ENCODE results near the gene CD40. TPM values are rescaled to one million over a fixed set of nuclear protein-coding genes. Genes with fewer than 3 reads are reported as not detected.

The CD40 gene
- total RNA-seq, 1 donor from 2014 or later: 1.5 TPM

DNA sequence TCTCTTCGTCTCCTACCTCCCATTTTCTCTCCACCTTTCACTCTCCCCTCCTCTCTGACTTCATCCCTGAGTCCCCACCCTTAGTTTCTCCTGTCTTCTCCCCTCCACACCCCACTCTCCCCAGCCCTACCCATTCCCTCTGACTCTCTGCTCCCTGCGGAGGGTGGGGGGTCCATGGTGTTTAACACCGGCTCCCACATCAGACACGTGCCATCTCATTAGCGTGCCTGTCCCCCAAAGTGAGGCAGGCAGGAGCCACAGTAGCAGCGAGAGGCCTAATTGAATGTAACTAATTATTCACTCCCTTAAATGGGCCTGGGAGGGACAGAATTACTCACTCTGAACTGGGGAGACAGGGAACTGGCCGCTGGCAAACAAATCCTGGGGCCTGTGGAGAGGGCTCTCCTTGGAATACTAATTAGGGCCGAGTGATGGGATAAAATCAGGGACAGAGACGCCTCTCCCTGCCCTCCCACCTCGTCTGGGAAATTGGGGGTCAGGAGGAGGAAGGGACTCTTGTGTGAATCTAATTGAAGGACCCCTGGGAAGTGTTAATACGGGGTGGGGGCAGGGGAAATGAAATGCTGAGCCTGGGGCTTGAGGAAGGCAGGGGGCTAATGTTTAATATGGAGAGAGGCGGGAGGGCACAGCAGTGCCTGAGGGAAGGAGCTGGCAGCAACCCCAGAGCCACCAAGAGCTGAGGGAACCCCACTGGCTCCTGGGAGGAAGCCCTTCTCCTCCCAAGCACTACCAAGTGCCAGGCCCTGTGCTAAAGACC lies 17.9 kb downstream of the CD40 start:
- Mint-ChIP-seq H3K27me3 (peaks cover 61% of the 10 kb centered on the region), H3K27ac (no peak overlapping the region), H3K36me3 (no peaks in the 10 kb centered on the region), H3K9me3 (no peaks in the 10 kb centered on the region), H3K4me1 (ENCODE audit: unreplicated experiment) (peaks cover 5% of the 10 kb centered on the region), H3K4me3 (no peak overlapping the region)
- no peak for DNase-seq (ENCODE audit: extremely low spot score, unreplicated experiment)
- TF ChIP-seq, protein P1, sequence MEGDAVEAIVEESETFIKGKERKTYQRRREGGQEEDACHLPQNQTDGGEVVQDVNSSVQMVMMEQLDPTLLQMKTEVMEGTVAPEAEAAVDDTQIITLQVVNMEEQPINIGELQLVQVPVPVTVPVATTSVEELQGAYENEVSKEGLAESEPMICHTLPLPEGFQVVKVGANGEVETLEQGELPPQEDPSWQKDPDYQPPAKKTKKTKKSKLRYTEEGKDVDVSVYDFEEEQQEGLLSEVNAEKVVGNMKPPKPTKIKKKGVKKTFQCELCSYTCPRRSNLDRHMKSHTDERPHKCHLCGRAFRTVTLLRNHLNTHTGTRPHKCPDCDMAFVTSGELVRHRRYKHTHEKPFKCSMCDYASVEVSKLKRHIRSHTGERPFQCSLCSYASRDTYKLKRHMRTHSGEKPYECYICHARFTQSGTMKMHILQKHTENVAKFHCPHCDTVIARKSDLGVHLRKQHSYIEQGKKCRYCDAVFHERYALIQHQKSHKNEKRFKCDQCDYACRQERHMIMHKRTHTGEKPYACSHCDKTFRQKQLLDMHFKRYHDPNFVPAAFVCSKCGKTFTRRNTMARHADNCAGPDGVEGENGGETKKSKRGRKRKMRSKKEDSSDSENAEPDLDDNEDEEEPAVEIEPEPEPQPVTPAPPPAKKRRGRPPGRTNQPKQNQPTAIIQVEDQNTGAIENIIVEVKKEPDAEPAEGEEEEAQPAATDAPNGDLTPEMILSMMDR (conservative IDR thresholded peaks at IDR 0.05): no peak

DNA sequence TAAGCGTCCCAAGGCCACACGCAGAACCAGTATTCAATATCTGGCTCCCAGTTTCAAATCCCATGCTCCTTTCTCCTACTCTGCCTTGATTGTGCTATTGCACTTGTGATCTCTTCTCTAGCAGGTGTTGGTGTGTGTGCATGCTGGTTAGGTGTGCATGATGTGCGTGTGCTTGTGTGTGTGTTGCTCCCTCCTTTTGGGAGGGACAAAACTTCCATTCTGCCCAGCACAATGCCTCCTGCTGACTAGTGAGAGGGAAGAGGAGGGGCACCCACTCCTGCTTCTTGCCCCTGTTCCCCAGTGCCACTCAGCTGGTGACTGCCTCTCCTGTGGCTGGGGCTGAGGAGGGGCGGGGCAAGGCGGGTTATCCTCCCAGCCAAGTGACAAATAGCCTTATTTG lies 19.7 kb downstream of the CD40 start:
- no peak overlapping the region for H3K4me3 Mint-ChIP-seq
- H3K36me3 Mint-ChIP-seq: no peaks in the 10 kb centered on the region
- peaks cover 63% of the 10 kb centered on the region for H3K27me3 Mint-ChIP-seq
- TF ChIP-seq, protein P1 (conservative IDR thresholded peaks at IDR 0.05): no peak
- H3K4me1 Mint-ChIP-seq (ENCODE audit: unreplicated experiment): peaks cover 5% of the 10 kb centered on the region
- no peak for DNase-seq (ENCODE audit: extremely low spot score, unreplicated experiment)
- H3K9me3 Mint-ChIP-seq: no peaks in the 10 kb centered on the region
- H3K27ac Mint-ChIP-seq: no peak overlapping the region

DNA sequence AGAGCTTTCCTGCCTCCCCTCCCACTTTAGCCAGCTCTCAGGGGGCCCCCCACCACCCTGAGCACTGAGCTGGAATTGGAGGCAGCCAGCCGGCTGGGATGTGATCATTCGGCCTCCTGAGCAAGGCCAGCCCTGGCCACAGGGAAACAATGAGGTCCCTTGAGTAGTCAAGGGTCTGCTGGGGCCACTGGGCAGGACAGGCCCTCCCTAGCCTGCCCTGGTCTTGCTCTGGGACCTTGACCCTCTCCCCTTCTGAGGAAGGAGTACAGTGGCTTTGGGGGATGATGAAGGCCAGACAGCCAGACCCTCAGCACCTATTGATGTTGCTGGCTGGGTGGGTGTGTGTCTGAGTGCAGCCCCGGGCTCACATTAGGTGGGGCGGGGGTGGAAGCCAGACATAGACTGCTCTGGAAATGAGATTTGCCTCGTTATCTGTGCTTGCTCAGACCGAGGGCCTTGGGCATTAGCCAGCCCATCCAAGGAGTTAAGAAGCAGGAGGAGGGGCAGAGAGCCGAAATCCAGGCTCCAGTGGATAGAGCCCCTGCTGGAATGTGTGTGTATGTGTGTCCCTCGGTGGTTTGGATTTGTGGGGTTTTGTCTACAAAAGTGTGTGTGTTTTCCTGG lies 21.3 kb downstream of the CD40 start:
- Mint-ChIP-seq H3K9me3 (no peaks in the 10 kb centered on the region), H3K27ac (no peak overlapping the region), H3K27me3 (peaks cover 68% of the 10 kb centered on the region), H3K4me1 (ENCODE audit: unreplicated experiment) (peaks cover 5% of the 10 kb centered on the region), H3K4me3 (no peak overlapping the region), H3K36me3 (no peaks in the 10 kb centered on the region)
- TF ChIP-seq, protein P1 (conservative IDR thresholded peaks at IDR 0.05): peak; percentile 19
- DNase-seq (ENCODE audit: extremely low spot score, unreplicated experiment): no peak

DNA sequence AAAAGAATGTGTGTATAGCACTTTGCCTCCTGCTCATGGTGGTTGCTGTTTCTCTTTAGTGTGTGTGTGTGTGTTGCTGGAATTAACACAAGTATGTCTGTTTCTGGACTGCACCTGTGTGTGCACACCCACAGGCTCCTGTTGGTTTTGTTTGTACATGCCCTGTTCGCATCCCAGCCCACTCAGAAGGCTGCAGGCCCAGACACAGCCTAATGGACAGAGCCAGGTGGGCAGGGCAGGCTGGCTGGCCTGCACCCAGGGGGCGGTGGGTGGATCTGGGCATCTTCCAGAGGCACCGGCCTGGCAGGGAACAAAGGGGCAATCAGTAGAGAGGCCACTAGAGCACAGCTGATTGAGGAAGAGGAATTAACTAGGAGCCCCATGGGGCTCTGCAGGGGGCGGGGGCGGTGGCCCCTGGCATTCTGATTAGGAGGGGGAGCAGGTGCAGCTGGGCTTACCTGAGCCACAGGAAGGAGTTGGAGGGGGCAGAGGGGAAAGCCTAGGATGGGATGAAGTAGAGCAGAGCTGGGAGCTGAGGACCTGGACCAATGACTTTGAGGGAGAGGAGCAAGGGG lies 21.9 kb downstream of the CD40 start:
- Mint-ChIP-seq H3K4me1 (ENCODE audit: unreplicated experiment) (peaks cover 5% of the 10 kb centered on the region), H3K36me3 (no peaks in the 10 kb centered on the region), H3K27me3 (peaks cover 68% of the 10 kb centered on the region), H3K4me3 (no peak overlapping the region), H3K9me3 (no peaks in the 10 kb centered on the region), H3K27ac (no peak overlapping the region)
- TF ChIP-seq, protein P1 (conservative IDR thresholded peaks at IDR 0.05): no peak
- DNase-seq (ENCODE audit: extremely low spot score, unreplicated experiment): no peak

DNA sequence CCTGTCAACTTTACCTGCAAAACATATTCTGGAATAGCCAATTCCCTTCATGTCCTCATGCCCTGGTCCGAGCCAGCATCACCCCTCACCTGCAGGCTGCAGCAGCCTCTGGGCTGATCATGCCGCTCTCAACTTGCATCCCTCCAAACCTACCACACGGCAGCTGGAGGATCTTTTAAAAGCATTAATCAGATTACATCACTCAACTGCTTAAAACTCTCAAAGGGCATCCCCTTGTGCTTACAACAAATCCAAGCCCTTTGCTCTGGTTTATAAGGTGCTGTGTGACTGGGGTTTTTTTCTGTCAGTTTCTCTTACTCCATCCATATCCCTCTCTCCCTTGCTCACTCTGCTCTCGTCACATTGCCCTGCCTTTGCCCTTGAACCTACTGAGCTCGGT lies 24.0 kb downstream of the CD40 start:
- TF ChIP-seq, protein P1 (conservative IDR thresholded peaks at IDR 0.05): no peak
- no peak for DNase-seq (ENCODE audit: extremely low spot score, unreplicated experiment)
- H3K27ac Mint-ChIP-seq: no peak overlapping the region
- no peaks in the 10 kb centered on the region for H3K36me3 Mint-ChIP-seq
- H3K4me3 Mint-ChIP-seq: no peak overlapping the region
- no peaks in the 10 kb centered on the region for H3K4me1 Mint-ChIP-seq (ENCODE audit: unreplicated experiment)
- H3K9me3 Mint-ChIP-seq: no peaks in the 10 kb centered on the region
- peaks cover 59% of the 10 kb centered on the region for H3K27me3 Mint-ChIP-seq
